Lower leg skin (tissue), 4 donors: Measurements from ENCODE around the gene CLTB. TPM values are rescaled to one million over a fixed set of nuclear protein-coding genes. Genes with fewer than 3 reads are reported as not detected.

Source experiments
- DNase-seq, 2 donors: peaks; one replicate each; pipeline ENCODE4 v3.0.0-alpha.2; 2019; ENCODE audit warnings: low spot score in 2 of 2
- H3K4me3 ChIP-seq: fragments of 200-600 bp; sonication (generic); 2 replicates; pipeline ENCODE4 v1.5.1; 2017; ENCODE audit warnings: mild to moderate bottlenecking, low read depth; ENCODE audit not compliant: poor library complexity, severe bottlenecking
- CTCF ChIP-seq, 3 donors: fragments of 450-650 bp; IDR thresholded peaks; one replicate each; pipeline ENCODE4 v1.5.1; 2016; ENCODE audit warnings: antibody characterized with exemption in 3 of 3, mild to moderate bottlenecking in 3 of 3, moderate library complexity in 2 of 3
- POLR2A ChIP-seq, 2 donors: fragments of 450-650 bp; IDR thresholded peaks; one replicate each; pipeline ENCODE4 v1.6.1; 2016 to 2017; ENCODE audit warnings: antibody characterized with exemption in 2 of 2, mild to moderate bottlenecking in 1 of 2, moderate library complexity in 1 of 2
- WGBS, 2 donors: methylation state at CpG; one replicate each; pipeline ENCODE4 v1.1.5; 2018; 5-methylcytosine and 5-hydroxymethylcytosine counted together
- intact Hi-C: fragments of 100-400 bp; cut with DNase I; formaldehyde crosslinking; loops from one replicate; pipeline ENCODE4 v1.15.0; 2023; ENCODE audit warnings: low total_unique reads
- total RNA-seq, 4 donors: library from RNA; depleted of rRNA; stranded (reverse); fragments of >200 nt; gene quantifications; one replicate each; pipeline ENCODE4 v1.1.0, GENCODE V29; 2016

CLTB gene
- total RNA-seq, 4 donors from 2014 or later, result 707 to 959 (median 743) TPM

GRCh38 chr5:176415240-176415951 lies 943 bp downstream of the CLTB start:
- no peak for TF ChIP-seq CTCF (IDR thresholded peaks at IDR 0.05)
- TF ChIP-seq POLR2A (IDR thresholded peaks at IDR 0.05), result no peak
- WGBS, 2 donors, result 40 to 43% methylated on average over 13 of the region's 13 CpGs
- DNase-seq, result peak in 1 of 2 donors; percentile 72
- peak overlapping the region; percentile 96 for H3K4me3 ChIP-seq
- intact Hi-C loops, result loop anchor here (10.0 kb wide), 1 partner anchor 119 kb away; the partner anchor contains the start of gene RNF44

GRCh38 chr5:176414704-176415103 lies 1.6 kb downstream of the CLTB start:
- intact Hi-C loops, result loop anchor here (10.0 kb wide), 1 partner anchor 120 kb away; the partner anchor contains the start of gene RNF44
- TF ChIP-seq CTCF (IDR thresholded peaks at IDR 0.05) (no peak), POLR2A (IDR thresholded peaks at IDR 0.05) (no peak)
- no peak for DNase-seq
- H3K4me3 ChIP-seq, result no peak overlapping the region
- 40 to 53% methylated on average over 3 of the region's 3 CpGs for WGBS, 2 donors

- no peak overlapping the region for H3K4me3 ChIP-seq
- WGBS, 2 donors, result 51 to 66% methylated on average over 6 to 7 of the region's 7 CpGs
- intact Hi-C loops, result loop anchor here (10.0 kb wide), 1 partner anchor 121 kb away; the partner anchor contains the start of gene RNF44
- TF ChIP-seq CTCF (IDR thresholded peaks at IDR 0.05) (no peak), POLR2A (IDR thresholded peaks at IDR 0.05) (no peak)
- peak in 1 of 2 donors; percentile 84 for DNase-seq
Observed at GRCh38 chr5:176413709-176414191, 2.6 kb downstream of the CLTB start.

- peak in 1 of 2 donors; percentile 87 for DNase-seq
- no peak overlapping the region for H3K4me3 ChIP-seq
- 13 to 27% methylated on average over 2 of the region's 2 CpGs for WGBS, 2 donors
- intact Hi-C loops, result loop anchor here (10.0 kb wide), 1 partner anchor 122 kb away; the partner anchor contains the start of gene RNF44
- TF ChIP-seq CTCF (IDR thresholded peaks at IDR 0.05) (no peak), POLR2A (IDR thresholded peaks at IDR 0.05) (no peak)
Observed at GRCh38 chr5:176413255-176413565, 3.1 kb downstream of the CLTB start.

GRCh38 chr5:176412517-176413254 lies 3.7 kb downstream of the CLTB start:
- intact Hi-C loops, result loop anchor here (10.0 kb wide), 1 partner anchor 122 kb away; the partner anchor contains the start of gene RNF44
- WGBS, 2 donors, result 40 to 50% methylated on average over 10 of the region's 10 CpGs
- H3K4me3 ChIP-seq, result no peak overlapping the region
- DNase-seq, result peak in 1 of 2 donors; percentile 75
- TF ChIP-seq POLR2A (IDR thresholded peaks at IDR 0.05), result no peak
- TF ChIP-seq CTCF (IDR thresholded peaks at IDR 0.05), result no peak
